GM06990 (cell line): ENCODE results near the gene ATL3.
"Not testable (repeated sequence)": the region's sequence is repeated elsewhere in the genome, so short reads cannot be mapped to it uniquely, and the experiment has no call there.

Source experiments
- DNase-seq: peaks from one replicate; pipeline ENCODE4 v3.0.0-alpha.2; 2011; ENCODE audit not compliant: insufficient read length; ENCODE audit errors: extremely low read depth
- H3K27me3 ChIP-seq: replicated peaks from 2 replicates; pipeline ENCODE4 v1.6.0; 2011; ENCODE audit warnings: low read length; ENCODE audit not compliant: control insufficient read depth, insufficient read depth
- H3K36me3 ChIP-seq: 2 replicates; pipeline ENCODE4 v1.5.1; 2011; ENCODE audit warnings: low read length; ENCODE audit not compliant: control insufficient read depth, insufficient read depth
- H3K4me3 ChIP-seq: replicated peaks from 2 replicates; pipeline ENCODE4 v1.5.1; 2011; ENCODE audit warnings: low read depth, mild to moderate bottlenecking, control low read depth, low read length
- CTCF ChIP-seq: IDR thresholded peaks from 2 replicates; pipeline ENCODE4 v1.5.1; 2011; ENCODE audit warnings: low read length, control low read depth, mild to moderate bottlenecking, inconsistent platforms; ENCODE audit not compliant: insufficient read depth, poor library complexity, severe bottlenecking

The ATL3 gene

GRCh38 chr11:63608353-63609345, 62.5 kb downstream of the ATL3 start:
- Histone ChIP-seq H3K4me3 (no peak overlapping the region), H3K36me3 (no peaks in the 10 kb centered on the region), H3K27me3 (no peaks in the 10 kb centered on the region)
- no peak for TF ChIP-seq CTCF
- DNase-seq, result no peak

GRCh38 chr11:63603180-63603518, 68.0 kb downstream of the ATL3 start:
- Histone ChIP-seq H3K36me3 (no peaks in the 10 kb centered on the region), H3K4me3 (no peak overlapping the region), H3K27me3 (no peaks in the 10 kb centered on the region)
- no peak for TF ChIP-seq CTCF
- no peak for DNase-seq

- not testable (repeated sequence) for DNase-seq, H3K27me3 ChIP-seq, H3K4me3 ChIP-seq, H3K36me3 ChIP-seq
These were observed 68.6 kb downstream of the ATL3 start for GRCh38 chr11:63602290-63603179.

- no peak for TF ChIP-seq CTCF
- Histone ChIP-seq H3K36me3 (no peaks in the 10 kb centered on the region), H3K27me3 (no peaks in the 10 kb centered on the region), H3K4me3 (no peak overlapping the region)
- no peak for DNase-seq
These were observed 71.7 kb downstream of the ATL3 start for GRCh38 chr11:63599211-63600122.

GRCh38 chr11:63598556-63598955, 72.6 kb downstream of the ATL3 start:
- H3K36me3 ChIP-seq, result no peaks in the 10 kb centered on the region
- no peak overlapping the region for H3K4me3 ChIP-seq
- no peak for DNase-seq
- no peak for TF ChIP-seq CTCF
- H3K27me3 ChIP-seq, result no peaks in the 10 kb centered on the region
